ENCODE results near the gene INTS15.
"Not testable (repeated sequence)": the region's sequence is repeated elsewhere in the genome, so short reads cannot be mapped to it uniquely, and the experiment has no call there.

Gene INTS15

GRCh38 chr7:6578114-6579084, 11.4 kb upstream of the INTS15 start:
- Histone ChIP-seq H3K4me1 (ENCODE audit: control insufficient read depth in 1 of 2, insufficient read depth in 2 of 2, low read length in 2 of 2) (no peaks in the 10 kb centered on the region), H3K9me3 (ENCODE audit: control insufficient read depth in 1 of 2, low read length in 2 of 2) (no peaks in the 10 kb centered on the region), H3K27me3 (ENCODE audit: low read depth, low read length) (no peaks in the 10 kb centered on the region), H3K36me3 (ENCODE audit: control insufficient read depth in 1 of 2, insufficient read depth in 2 of 2, low read length in 2 of 2) (peaks cover 19 to 31% of the 10 kb centered on the region in 2 donors), H3K27ac (ENCODE audit: low read length) (no peak overlapping the region), H3K4me3 (ENCODE audit: low read depth in 1 of 2, low read length in 2 of 2) (peak overlapping the region in 1 of 2 donors; percentile 75)

GRCh38 chr7:6579446-6579845, 10.4 kb upstream of the INTS15 start:
- Histone ChIP-seq H3K4me1 (ENCODE audit: control insufficient read depth in 1 of 2, insufficient read depth in 2 of 2, low read length in 2 of 2) (no peaks in the 10 kb centered on the region), H3K27me3 (ENCODE audit: low read depth, low read length) (no peaks in the 10 kb centered on the region), H3K27ac (ENCODE audit: low read length) (no peak overlapping the region), H3K9me3 (ENCODE audit: control insufficient read depth in 1 of 2, low read length in 2 of 2) (no peaks in the 10 kb centered on the region), H3K36me3 (ENCODE audit: control insufficient read depth in 1 of 2, insufficient read depth in 2 of 2, low read length in 2 of 2) (peaks cover 26 to 37% of the 10 kb centered on the region in 2 donors), H3K4me3 (ENCODE audit: low read depth in 1 of 2, low read length in 2 of 2) (no peak overlapping the region)

DNA sequence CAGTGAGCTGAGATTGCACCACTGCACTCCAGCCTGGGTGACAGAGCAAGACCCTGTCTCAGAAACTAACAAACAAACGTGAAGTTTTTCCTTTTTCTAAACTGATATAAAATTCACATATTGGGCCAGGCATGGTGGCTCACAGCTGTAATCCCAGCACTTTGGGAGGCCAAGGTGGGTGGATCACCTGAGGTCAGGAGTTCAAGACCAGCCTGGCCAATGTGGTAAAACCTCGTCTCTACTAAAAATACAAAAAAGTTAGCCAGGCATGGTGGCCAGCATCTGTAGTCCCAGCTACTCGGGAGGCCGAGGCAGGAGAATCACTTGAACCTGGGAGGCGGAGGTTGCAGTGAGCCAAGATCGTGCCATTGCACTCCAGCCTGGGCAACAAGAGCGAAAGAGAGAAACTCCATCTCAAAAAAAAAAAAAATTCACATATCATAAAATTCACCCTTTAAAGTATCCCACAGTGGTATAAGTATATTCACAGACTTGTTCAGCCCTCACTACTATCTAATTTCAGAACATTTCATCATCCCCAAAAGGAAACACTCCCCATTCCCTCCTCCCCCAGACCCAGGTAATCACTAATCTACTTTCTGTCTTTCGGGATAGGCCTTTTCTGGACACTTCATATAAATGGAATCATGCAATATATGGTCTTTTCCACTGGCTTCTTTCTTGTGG, 3.9 kb upstream of the INTS15 start:
- not testable (repeated sequence) for H3K27me3 ChIP-seq (ENCODE audit: low read depth, low read length); H3K4me1 ChIP-seq (ENCODE audit: control insufficient read depth in 1 of 2, insufficient read depth in 2 of 2, low read length in 2 of 2); H3K9me3 ChIP-seq (ENCODE audit: control insufficient read depth in 1 of 2, low read length in 2 of 2); H3K4me3 ChIP-seq (ENCODE audit: low read depth in 1 of 2, low read length in 2 of 2); H3K27ac ChIP-seq (ENCODE audit: low read length)
- H3K36me3 ChIP-seq (ENCODE audit: control insufficient read depth in 1 of 2, insufficient read depth in 2 of 2, low read length in 2 of 2), result peaks cover 37 to 63% of the 10 kb centered on the region in 2 donors

- Histone ChIP-seq H3K27ac (ENCODE audit: low read length) (no peak overlapping the region), H3K36me3 (ENCODE audit: control insufficient read depth in 1 of 2, insufficient read depth in 2 of 2, low read length in 2 of 2) (peaks cover 19 to 53% of the 10 kb centered on the region in 2 donors)
These were observed 1.3 kb upstream of the INTS15 start for GRCh38 chr7:6588566-6588965.

GRCh38 chr7:6589151-6589828, 531 bp upstream of the INTS15 start:
- H3K9me3 ChIP-seq (ENCODE audit: control insufficient read depth in 1 of 2, low read length in 2 of 2), result no peaks in the 10 kb centered on the region
- peak overlapping the region in 1 of 2 donors; percentile 95 for H3K4me3 ChIP-seq (ENCODE audit: low read depth in 1 of 2, low read length in 2 of 2)
- no peak overlapping the region for H3K27ac ChIP-seq (ENCODE audit: low read length)
- peaks cover 16 to 57% of the 10 kb centered on the region in 2 donors for H3K36me3 ChIP-seq (ENCODE audit: control insufficient read depth in 1 of 2, insufficient read depth in 2 of 2, low read length in 2 of 2)
- peaks cover 5 to 18% of the 10 kb centered on the region in 2 donors for H3K4me1 ChIP-seq (ENCODE audit: control insufficient read depth in 1 of 2, insufficient read depth in 2 of 2, low read length in 2 of 2)
- no peaks in the 10 kb centered on the region for H3K27me3 ChIP-seq (ENCODE audit: low read depth, low read length)

More at GRCh38 chr7:6588566-6588965, 1.3 kb upstream of the INTS15 start:
- Histone ChIP-seq H3K9me3 (ENCODE audit: control insufficient read depth in 1 of 2, low read length in 2 of 2) (no peaks in the 10 kb centered on the region), H3K27me3 (ENCODE audit: low read depth, low read length) (no peaks in the 10 kb centered on the region), H3K4me3 (ENCODE audit: low read depth in 1 of 2, low read length in 2 of 2) (no peak overlapping the region), H3K4me1 (ENCODE audit: control insufficient read depth in 1 of 2, insufficient read depth in 2 of 2, low read length in 2 of 2) (peaks cover 5 to 18% of the 10 kb centered on the region in 2 donors)

DNA sequence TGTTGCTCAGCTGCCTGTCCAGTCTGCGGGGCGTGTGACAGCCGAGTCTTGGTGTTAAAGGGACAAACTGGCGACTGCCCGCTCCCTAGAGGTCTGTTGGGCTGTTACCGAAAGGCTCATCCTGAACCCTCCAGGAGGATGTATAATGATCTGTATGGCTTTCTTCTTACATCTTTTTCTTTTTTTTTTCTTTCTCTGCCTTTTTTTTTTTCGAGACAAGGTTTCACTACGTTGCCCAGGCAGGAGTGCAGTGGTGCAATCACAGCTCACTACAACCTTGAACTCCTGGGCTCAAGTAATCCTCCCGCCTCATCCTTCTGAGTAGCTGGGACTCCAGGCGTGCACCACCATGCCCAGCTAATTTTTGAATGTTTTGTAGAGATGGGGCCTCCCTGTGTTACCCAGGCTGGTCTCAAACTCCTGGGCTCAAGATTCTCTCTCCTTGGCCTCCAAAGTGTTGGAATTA, 857 bp downstream of the INTS15 start:
- Histone ChIP-seq H3K4me1 (ENCODE audit: control insufficient read depth in 1 of 2, insufficient read depth in 2 of 2, low read length in 2 of 2) (peaks cover 5 to 18% of the 10 kb centered on the region in 2 donors), H3K4me3 (ENCODE audit: low read depth in 1 of 2, low read length in 2 of 2) (peak overlapping the region; percentile 67 to 95), H3K9me3 (ENCODE audit: control insufficient read depth in 1 of 2, low read length in 2 of 2) (no peaks in the 10 kb centered on the region), H3K36me3 (ENCODE audit: control insufficient read depth in 1 of 2, insufficient read depth in 2 of 2, low read length in 2 of 2) (peaks cover 14 to 57% of the 10 kb centered on the region in 2 donors), H3K27ac (ENCODE audit: low read length) (no peak overlapping the region), H3K27me3 (ENCODE audit: low read depth, low read length) (no peaks in the 10 kb centered on the region)

GRCh38 chr7:6600093-6600492, 10.3 kb downstream of the INTS15 start:
- H3K4me3 ChIP-seq (ENCODE audit: low read depth in 1 of 2, low read length in 2 of 2), result no peak overlapping the region
- H3K9me3 ChIP-seq (ENCODE audit: control insufficient read depth in 1 of 2, low read length in 2 of 2), result no peaks in the 10 kb centered on the region
- no peaks in the 10 kb centered on the region for H3K4me1 ChIP-seq (ENCODE audit: control insufficient read depth in 1 of 2, insufficient read depth in 2 of 2, low read length in 2 of 2)
- H3K36me3 ChIP-seq (ENCODE audit: control insufficient read depth in 1 of 2, insufficient read depth in 2 of 2, low read length in 2 of 2), result peaks cover 55 to 79% of the 10 kb centered on the region in 2 donors
- H3K27me3 ChIP-seq (ENCODE audit: low read depth, low read length), result no peaks in the 10 kb centered on the region
- no peak overlapping the region for H3K27ac ChIP-seq (ENCODE audit: low read length)

GRCh38 chr7:6604458-6604857, 14.6 kb downstream of the INTS15 start:
- Histone ChIP-seq H3K9me3 (ENCODE audit: control insufficient read depth in 1 of 2, low read length in 2 of 2) (no peaks in the 10 kb centered on the region), H3K4me3 (ENCODE audit: low read depth in 1 of 2, low read length in 2 of 2) (no peak overlapping the region), H3K36me3 (ENCODE audit: control insufficient read depth in 1 of 2, insufficient read depth in 2 of 2, low read length in 2 of 2) (peaks cover 25 to 69% of the 10 kb centered on the region in 2 donors), H3K27me3 (ENCODE audit: low read depth, low read length) (no peaks in the 10 kb centered on the region), H3K4me1 (ENCODE audit: control insufficient read depth in 1 of 2, insufficient read depth in 2 of 2, low read length in 2 of 2) (no peaks in the 10 kb centered on the region), H3K27ac (ENCODE audit: low read length) (no peak overlapping the region)

GRCh38 chr7:6606866-6607583, 17.2 kb downstream of the INTS15 start:
- Histone ChIP-seq H3K4me1 (ENCODE audit: control insufficient read depth in 1 of 2, insufficient read depth in 2 of 2, low read length in 2 of 2) (no peaks in the 10 kb centered on the region), H3K9me3 (ENCODE audit: control insufficient read depth in 1 of 2, low read length in 2 of 2) (no peaks in the 10 kb centered on the region), H3K4me3 (ENCODE audit: low read depth in 1 of 2, low read length in 2 of 2) (no peak overlapping the region), H3K27ac (ENCODE audit: low read length) (no peak overlapping the region), H3K27me3 (ENCODE audit: low read depth, low read length) (no peaks in the 10 kb centered on the region), H3K36me3 (ENCODE audit: control insufficient read depth in 1 of 2, insufficient read depth in 2 of 2, low read length in 2 of 2) (peaks cover 16 to 56% of the 10 kb centered on the region in 2 donors)

GRCh38 chr7:6607651-6608051, 17.8 kb downstream of the INTS15 start:
- no peaks in the 10 kb centered on the region for H3K27me3 ChIP-seq (ENCODE audit: low read depth, low read length)
- no peak overlapping the region for H3K27ac ChIP-seq (ENCODE audit: low read length)
- H3K9me3 ChIP-seq (ENCODE audit: control insufficient read depth in 1 of 2, low read length in 2 of 2), result no peaks in the 10 kb centered on the region
- H3K4me3 ChIP-seq (ENCODE audit: low read depth in 1 of 2, low read length in 2 of 2), result no peak overlapping the region
- H3K36me3 ChIP-seq (ENCODE audit: control insufficient read depth in 1 of 2, insufficient read depth in 2 of 2, low read length in 2 of 2), result peaks cover 11 to 50% of the 10 kb centered on the region in 2 donors
- no peaks in the 10 kb centered on the region for H3K4me1 ChIP-seq (ENCODE audit: control insufficient read depth in 1 of 2, insufficient read depth in 2 of 2, low read length in 2 of 2)
